K562 (cell line): ENCODE measurements around the gene MED13L.

Experiments used
- KAT2B ChIP-seq: IDR thresholded peaks from one replicate; pipeline ENCODE4 v1.6.1; 2012; ENCODE audit warnings: low read depth, mild to moderate bottlenecking, control low read depth, inconsistent platforms, low read length, moderate library complexity
- NUFIP1 ChIP-seq: fragments of 450-650 bp; IDR thresholded peaks from 2 replicates; pipeline ENCODE4 v1.6.1; 2018; ENCODE audit not compliant: partially characterized antibody
- POLR2AphosphoS5 ChIP-seq: IDR thresholded peaks from 2 replicates; pipeline ENCODE4 v1.6.1; 2011; ENCODE audit warnings: mild to moderate bottlenecking, low read depth, low read length, moderate library complexity; ENCODE audit not compliant: control insufficient read depth, insufficient read depth
- SMC3 ChIP-seq: conservative IDR thresholded peaks from 2 replicates; pipeline ENCODE4 v1.6.1; 2011; ENCODE audit warnings: low read depth, low read length, improper control_type of control experiment; ENCODE audit not compliant: insufficient read depth
- SRSF1 ChIP-seq: fragments of 200-400 bp; formaldehyde crosslinking; IDR thresholded peaks from 2 replicates; pipeline ENCODE4 v1.6.1; 2017; ENCODE audit warnings: mild to moderate bottlenecking, low read depth, low read length, moderate library complexity
- ZBTB8A ChIP-seq: fragments of 450-650 bp; IDR thresholded peaks from 2 replicates; pipeline ENCODE4 v1.6.1; 2018; ENCODE audit warnings: mild to moderate bottlenecking, moderate library complexity; ENCODE audit not compliant: partially characterized antibody
- TF ChIP-seq, protein P1 (sequence below): IDR thresholded peaks from 2 replicates; pipeline ENCODE4 v1.6.1; 2012; ENCODE audit warnings: low read depth, low read length, improper control_type of control experiment, borderline replicate concordance
- TF ChIP-seq, protein P2 (sequence below), 2 experiments: fragments of 450-650 bp; formaldehyde crosslinking in 1 of 2; IDR thresholded peaks; 2 replicates each; pipeline versions ENCODE4 v1.4.0 to v1.6.1; 2014 to 2020; ENCODE audit warnings: mild to moderate bottlenecking in 2 of 2, borderline replicate concordance in 1 of 2, low read depth in 1 of 2
- TF ChIP-seq, protein P3 (sequence below): sonication (generic); formaldehyde crosslinking; IDR thresholded peaks from 2 replicates; pipeline ENCODE4 v1.8.0; 2023; ENCODE audit warnings: mild to moderate bottlenecking, missing genetic modification reagents
- TF ChIP-seq, protein P4 (sequence below), 3 experiments: IDR thresholded peaks in 2 of 3; conservative IDR thresholded peaks in 1 of 3; 2 replicates each; pipeline ENCODE4 v1.5.1; 2011 to 2012; ENCODE audit warnings: low read length in 3 of 3, mild to moderate bottlenecking in 3 of 3, control low read depth in 2 of 3, improper control_type of control experiment in 1 of 3, inconsistent platforms in 1 of 3, low read depth in 1 of 3, mixed read lengths in 1 of 3, moderate library complexity in 1 of 3; ENCODE audit not compliant: insufficient read depth in 2 of 3

DNA sequence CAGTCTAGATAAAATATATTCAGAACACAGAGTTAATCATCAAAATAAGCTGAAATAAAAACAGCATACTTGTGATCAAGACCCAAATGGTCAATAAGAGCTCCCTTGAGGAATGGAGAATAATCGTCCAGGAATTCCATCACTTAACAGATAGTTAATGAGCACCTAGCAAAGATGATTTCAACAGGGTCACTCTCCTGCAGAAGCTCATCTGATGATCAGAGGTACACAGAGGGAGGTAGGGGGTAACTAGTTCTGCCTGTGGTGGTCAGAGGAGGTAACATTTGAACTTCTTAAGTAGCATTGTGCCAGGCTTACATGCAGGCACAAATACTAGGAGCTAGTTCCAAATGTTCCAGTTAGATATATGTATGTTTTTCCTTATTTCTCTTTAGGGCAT is 9.5 kb downstream of the MED13L start:
- TF ChIP-seq, protein P1, sequence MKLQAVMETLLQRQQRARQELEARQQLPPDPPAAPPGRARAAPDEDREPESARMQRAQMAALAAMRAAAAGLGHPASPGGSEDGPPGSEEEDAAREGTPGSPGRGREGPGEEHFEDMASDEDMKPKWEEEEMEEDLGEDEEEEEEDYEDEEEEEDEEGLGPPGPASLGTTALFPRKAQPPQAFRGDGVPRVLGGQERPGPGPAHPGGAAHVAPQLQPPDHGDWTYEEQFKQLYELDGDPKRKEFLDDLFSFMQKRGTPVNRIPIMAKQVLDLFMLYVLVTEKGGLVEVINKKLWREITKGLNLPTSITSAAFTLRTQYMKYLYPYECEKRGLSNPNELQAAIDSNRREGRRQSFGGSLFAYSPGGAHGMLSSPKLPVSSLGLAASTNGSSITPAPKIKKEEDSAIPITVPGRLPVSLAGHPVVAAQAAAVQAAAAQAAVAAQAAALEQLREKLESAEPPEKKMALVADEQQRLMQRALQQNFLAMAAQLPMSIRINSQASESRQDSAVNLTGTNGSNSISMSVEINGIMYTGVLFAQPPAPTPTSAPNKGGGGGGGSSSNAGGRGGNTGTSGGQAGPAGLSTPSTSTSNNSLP, result no peak
- TF ChIP-seq, protein P2, sequence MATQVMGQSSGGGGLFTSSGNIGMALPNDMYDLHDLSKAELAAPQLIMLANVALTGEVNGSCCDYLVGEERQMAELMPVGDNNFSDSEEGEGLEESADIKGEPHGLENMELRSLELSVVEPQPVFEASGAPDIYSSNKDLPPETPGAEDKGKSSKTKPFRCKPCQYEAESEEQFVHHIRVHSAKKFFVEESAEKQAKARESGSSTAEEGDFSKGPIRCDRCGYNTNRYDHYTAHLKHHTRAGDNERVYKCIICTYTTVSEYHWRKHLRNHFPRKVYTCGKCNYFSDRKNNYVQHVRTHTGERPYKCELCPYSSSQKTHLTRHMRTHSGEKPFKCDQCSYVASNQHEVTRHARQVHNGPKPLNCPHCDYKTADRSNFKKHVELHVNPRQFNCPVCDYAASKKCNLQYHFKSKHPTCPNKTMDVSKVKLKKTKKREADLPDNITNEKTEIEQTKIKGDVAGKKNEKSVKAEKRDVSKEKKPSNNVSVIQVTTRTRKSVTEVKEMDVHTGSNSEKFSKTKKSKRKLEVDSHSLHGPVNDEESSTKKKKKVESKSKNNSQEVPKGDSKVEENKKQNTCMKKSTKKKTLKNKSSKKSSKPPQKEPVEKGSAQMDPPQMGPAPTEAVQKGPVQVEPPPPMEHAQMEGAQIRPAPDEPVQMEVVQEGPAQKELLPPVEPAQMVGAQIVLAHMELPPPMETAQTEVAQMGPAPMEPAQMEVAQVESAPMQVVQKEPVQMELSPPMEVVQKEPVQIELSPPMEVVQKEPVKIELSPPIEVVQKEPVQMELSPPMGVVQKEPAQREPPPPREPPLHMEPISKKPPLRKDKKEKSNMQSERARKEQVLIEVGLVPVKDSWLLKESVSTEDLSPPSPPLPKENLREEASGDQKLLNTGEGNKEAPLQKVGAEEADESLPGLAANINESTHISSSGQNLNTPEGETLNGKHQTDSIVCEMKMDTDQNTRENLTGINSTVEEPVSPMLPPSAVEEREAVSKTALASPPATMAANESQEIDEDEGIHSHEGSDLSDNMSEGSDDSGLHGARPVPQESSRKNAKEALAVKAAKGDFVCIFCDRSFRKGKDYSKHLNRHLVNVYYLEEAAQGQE (IDR thresholded peaks at IDR 0.05; ENCODE audit: borderline replicate concordance), result no peak
- TF ChIP-seq, protein P2 (CRISPR knock-in tag; IDR thresholded peaks at IDR 0.05; ENCODE audit: low read depth), result no peak
- no peak for TF ChIP-seq SMC3
- TF ChIP-seq, protein P3, sequence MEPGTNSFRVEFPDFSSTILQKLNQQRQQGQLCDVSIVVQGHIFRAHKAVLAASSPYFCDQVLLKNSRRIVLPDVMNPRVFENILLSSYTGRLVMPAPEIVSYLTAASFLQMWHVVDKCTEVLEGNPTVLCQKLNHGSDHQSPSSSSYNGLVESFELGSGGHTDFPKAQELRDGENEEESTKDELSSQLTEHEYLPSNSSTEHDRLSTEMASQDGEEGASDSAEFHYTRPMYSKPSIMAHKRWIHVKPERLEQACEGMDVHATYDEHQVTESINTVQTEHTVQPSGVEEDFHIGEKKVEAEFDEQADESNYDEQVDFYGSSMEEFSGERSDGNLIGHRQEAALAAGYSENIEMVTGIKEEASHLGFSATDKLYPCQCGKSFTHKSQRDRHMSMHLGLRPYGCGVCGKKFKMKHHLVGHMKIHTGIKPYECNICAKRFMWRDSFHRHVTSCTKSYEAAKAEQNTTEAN, result no peak
- no peak for TF ChIP-seq POLR2AphosphoS5
- TF ChIP-seq, protein P4, sequence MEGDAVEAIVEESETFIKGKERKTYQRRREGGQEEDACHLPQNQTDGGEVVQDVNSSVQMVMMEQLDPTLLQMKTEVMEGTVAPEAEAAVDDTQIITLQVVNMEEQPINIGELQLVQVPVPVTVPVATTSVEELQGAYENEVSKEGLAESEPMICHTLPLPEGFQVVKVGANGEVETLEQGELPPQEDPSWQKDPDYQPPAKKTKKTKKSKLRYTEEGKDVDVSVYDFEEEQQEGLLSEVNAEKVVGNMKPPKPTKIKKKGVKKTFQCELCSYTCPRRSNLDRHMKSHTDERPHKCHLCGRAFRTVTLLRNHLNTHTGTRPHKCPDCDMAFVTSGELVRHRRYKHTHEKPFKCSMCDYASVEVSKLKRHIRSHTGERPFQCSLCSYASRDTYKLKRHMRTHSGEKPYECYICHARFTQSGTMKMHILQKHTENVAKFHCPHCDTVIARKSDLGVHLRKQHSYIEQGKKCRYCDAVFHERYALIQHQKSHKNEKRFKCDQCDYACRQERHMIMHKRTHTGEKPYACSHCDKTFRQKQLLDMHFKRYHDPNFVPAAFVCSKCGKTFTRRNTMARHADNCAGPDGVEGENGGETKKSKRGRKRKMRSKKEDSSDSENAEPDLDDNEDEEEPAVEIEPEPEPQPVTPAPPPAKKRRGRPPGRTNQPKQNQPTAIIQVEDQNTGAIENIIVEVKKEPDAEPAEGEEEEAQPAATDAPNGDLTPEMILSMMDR (IDR thresholded peaks at IDR 0.05 in 2 of 3, conservative IDR thresholded peaks at IDR 0.05 in 1 of 3; ENCODE audit: insufficient read depth in 2 of 3, low read depth in 1 of 3, low read length in 3 of 3), result no peak
- TF ChIP-seq NUFIP1, result no peak
- no peak for TF ChIP-seq SRSF1
- TF ChIP-seq ZBTB8A, result no peak
- TF ChIP-seq KAT2B, result no peak
